Kidney (tissue), 14 donors: ENCODE results near the gene SCD. TPM values are rescaled to one million over a fixed set of nuclear protein-coding genes. Genes with fewer than 3 reads are reported as not detected.

Experiments
- DNase-seq, 5 donors: peaks; one replicate each; pipeline ENCODE4 v3.0.0-alpha.2; 2013 to 2020
- FAIRE-seq: peaks from 2 replicates; lab custom pipeline; 2012; peaks lifted over from hg19 to GRCh38; lab: Jason Lieb, UNC
- H3K27ac ChIP-seq, 2 donors: one replicate each; pipeline ENCODE4 v1.7.0; 2013; ENCODE audit warnings: low read depth in 2 of 2, low read length in 2 of 2, inconsistent platforms in 1 of 2
- H3K27me3 ChIP-seq: one replicate; pipeline ENCODE4 v1.7.1; 2013; ENCODE audit warnings: low read length, inconsistent platforms; ENCODE audit not compliant: control insufficient read depth, insufficient read depth
- H3K36me3 ChIP-seq, 3 donors: one replicate each; pipeline versions ENCODE4 v1.7.0 to v1.7.1; 2013; ENCODE audit warnings: low read length in 3 of 3, control low read depth in 1 of 3, inconsistent platforms in 1 of 3; ENCODE audit not compliant: insufficient read depth in 3 of 3, control insufficient read depth in 2 of 3
- H3K4me1 ChIP-seq, 3 donors: one replicate each; pipeline versions ENCODE4 v1.7.0 to v1.7.1; 2013; ENCODE audit warnings: low read length in 3 of 3, inconsistent platforms in 1 of 3, low read depth in 1 of 3; ENCODE audit not compliant: control insufficient read depth in 2 of 3, insufficient read depth in 2 of 3
- H3K4me3 ChIP-seq, 3 donors: one replicate each; pipeline versions ENCODE4 v1.7.0 to v1.8.1; 2013; ENCODE audit warnings: low read length in 3 of 3, control low read depth in 1 of 3, inconsistent platforms in 1 of 3
- H3K9ac ChIP-seq, 3 donors: one replicate each; pipeline versions ENCODE4 v1.7.0 to v1.7.1; 2013; ENCODE audit warnings: low read length in 3 of 3, control low read depth in 1 of 3, inconsistent platforms in 1 of 3
- H3K9me3 ChIP-seq, 3 donors: one replicate each; pipeline versions ENCODE4 v1.7.0 to v1.7.1; 2013; ENCODE audit warnings: low read length in 3 of 3, control low read depth in 1 of 3, inconsistent platforms in 1 of 3; ENCODE audit not compliant: control insufficient read depth in 2 of 3, insufficient read depth in 1 of 3
- CTCF ChIP-seq: IDR thresholded peaks from 3 replicates; pipeline ENCODE4 v1.5.1; 2012; ENCODE audit warnings: mild to moderate bottlenecking, moderate library complexity, borderline replicate concordance; ENCODE audit not compliant: insufficient read depth; ENCODE audit errors: extremely low read depth
- intact Hi-C: fragments of 100-400 bp; cut with DNase I; formaldehyde crosslinking; loops from one replicate; pipeline ENCODE4 v1.11.1; 2022
- polyA plus RNA-seq: library from polyadenylated mRNA; stranded (reverse); fragments of 350-450 nt; fragmentation: Illumina TruSeq; extraction: RNeasy Lipid Tissue Mini Kit (QIAGEN cat#74804); gene quantifications from one replicate; pipeline ENCODE4 v1.2.3, GENCODE V29; 2014; ENCODE audit warnings: low read depth, low replicate concordance; ENCODE audit not compliant: insufficient read depth
- total RNA-seq: library from RNA; stranded (reverse); fragmentation: NEBNext Ultra II Directional; extraction: Animal tissue kit (Norgen Biotek cat#: 25700); gene quantifications from one replicate; pipeline ENCODE4 v1.2.1, GENCODE V29; 2021
- donor health status: control.
- donor health status: control.
- donor health status: control.
- donor health status: control.
- donor health status: control.
- donor health status: DM: yes; HTN: yes; CAD: no.
- donor health status: Normal renal cell carcinoma (clear cell type).

Gene SCD
- total and polyA plus RNA-seq, 2 donors from 2014 or later: 8.7 to 10.7 TPM

- no peaks in the 10 kb centered on the region for H3K9me3 ChIP-seq
- H3K9ac ChIP-seq: no peak overlapping the region
- intact Hi-C loops: no loop called here
- TF ChIP-seq CTCF: no peak
- no peaks in the 10 kb centered on the region for H3K36me3 ChIP-seq
- H3K27me3 ChIP-seq: no peaks in the 10 kb centered on the region
- no peak overlapping the region for H3K27ac ChIP-seq
- FAIRE-seq (no peak), DNase-seq (no peak)
- peaks cover 0 to 19% (median 9%) of the 10 kb centered on the region in 3 donors for H3K4me1 ChIP-seq
- no peak overlapping the region for H3K4me3 ChIP-seq
These were observed 15.8 kb downstream of the SCD start for GRCh38 chr10:100362570-100363496.

- intact Hi-C loops: no loop called here
- FAIRE-seq: no peak
- H3K4me1 ChIP-seq: peaks cover 0 to 19% (median 7%) of the 10 kb centered on the region in 3 donors
- H3K9ac ChIP-seq: no peak overlapping the region
- H3K9me3 ChIP-seq: no peaks in the 10 kb centered on the region
- DNase-seq: no peak
- no peak overlapping the region for H3K27ac ChIP-seq
- H3K36me3 ChIP-seq: no peaks in the 10 kb centered on the region
- no peak for TF ChIP-seq CTCF
- no peak overlapping the region for H3K4me3 ChIP-seq
- no peaks in the 10 kb centered on the region for H3K27me3 ChIP-seq
These were observed 17.1 kb downstream of the SCD start for GRCh38 chr10:100364175-100364574.

- intact Hi-C loops: no loop called here
- Histone ChIP-seq H3K27me3 (no peaks in the 10 kb centered on the region), H3K27ac (peak overlapping the region in 1 of 2 donors; percentile 1), H3K4me1 (peaks cover 0 to 19% (median 7%) of the 10 kb centered on the region in 3 donors), H3K4me3 (peak overlapping the region in 1 of 3 donors; percentile 3), H3K9ac (no peak overlapping the region), H3K36me3 (no peaks in the 10 kb centered on the region), H3K9me3 (no peaks in the 10 kb centered on the region)
- FAIRE-seq: peak; percentile 82
- TF ChIP-seq CTCF: no peak
- DNase-seq: peak; percentile 69 to 92 (median 86)
These were observed 17.8 kb downstream of the SCD start for GRCh38 chr10:100364735-100365391.
